Muscle of back (tissue), 13 donors: ENCODE data around the gene ASAH2. TPM values are rescaled to one million over a fixed set of nuclear protein-coding genes. Genes with fewer than 3 reads are reported as not detected.
"Not testable (repeated sequence)": the region's sequence is repeated elsewhere in the genome, so short reads cannot be mapped to it uniquely, and the experiment has no call there.

Experiments
- DNase-seq, 3 donors: peaks; one replicate each; pipeline versions ENCODE4 v3.0.0 to v3.0.0-alpha.2; 2013
- long read RNA-seq, 9 donors: transcript quantifications; one replicate each; lab custom pipeline, GENCODE V29; 2026
- polyA plus RNA-seq, 10 donors: library from polyadenylated mRNA; unstranded; fragments of 120-200 nt; gene quantifications; one replicate each; pipeline ENCODE4 v1.2.1, GENCODE V29; 2013; ENCODE audit not compliant: insufficient read length in 10 of 10

Gene ASAH2
- 1 to 10 TPM in 8 of 10 donors, under 1 TPM in 2; 0.15 to 3.1 (median 1.7) TPM for polyA plus RNA-seq
- long read RNA-seq, donor 1: 0 reads
- long read RNA-seq, donor 2: 0 reads
- long read RNA-seq, donor 3: 0 reads
- long read RNA-seq, donor 4: 0 reads
- long read RNA-seq, donor 5: 0 reads
- long read RNA-seq, donor 6: 0 reads
- long read RNA-seq, donor 7: 0 reads
- long read RNA-seq, donor 8: 0 reads
- long read RNA-seq, donor 9: 0 reads

- DNase-seq: no peak
Measured at GRCh38 chr10:50251394-50251793, at the start of gene ASAH2. ASAH2 (minus strand) TSS chr10:50251516; CDS start chr10:50248610, 2,906 bp downstream.

GRCh38 chr10:50299948-50300669 lies 48.8 kb upstream of the ASAH2 start:
- no peak for DNase-seq

GRCh38 chr10:50295367-50295766 lies 44.1 kb upstream of the ASAH2 start:
- DNase-seq: no peak

GRCh38 chr10:50294582-50294981 lies 43.3 kb upstream of the ASAH2 start:
- no peak for DNase-seq

GRCh38 chr10:50293513-50294313 lies 42.4 kb upstream of the ASAH2 start:
- DNase-seq: no peak

GRCh38 chr10:50291261-50291850 lies 40.0 kb upstream of the ASAH2 start:
- DNase-seq: no peak

- DNase-seq: no peak
Measured at GRCh38 chr10:50289196-50289595, 37.9 kb upstream of the ASAH2 start.

GRCh38 chr10:50286996-50287803 lies 35.9 kb upstream of the ASAH2 start:
- peak in 2 of 3 donors; percentile 8 to 34 for DNase-seq

GRCh38 chr10:50286517-50286916 lies 35.2 kb upstream of the ASAH2 start:
- DNase-seq: peak; percentile 63 to 89 (median 82)

GRCh38 chr10:50281967-50282522 lies 30.7 kb upstream of the ASAH2 start:
- no peak for DNase-seq

- no peak for DNase-seq
Measured at GRCh38 chr10:50281210-50281966, 30.1 kb upstream of the ASAH2 start.

GRCh38 chr10:50280049-50280841 lies 28.9 kb upstream of the ASAH2 start:
- DNase-seq: no peak

- DNase-seq: no peak
Measured at GRCh38 chr10:50279489-50279888, 28.2 kb upstream of the ASAH2 start.

- no peak for DNase-seq
Measured at GRCh38 chr10:50275650-50276235, 24.4 kb upstream of the ASAH2 start.

GRCh38 chr10:50272531-50272930 lies 21.2 kb upstream of the ASAH2 start:
- DNase-seq: no peak

- no peak for DNase-seq
Measured at GRCh38 chr10:50271564-50272250, 20.4 kb upstream of the ASAH2 start.

- not testable (repeated sequence) for DNase-seq
Measured at GRCh38 chr10:50267877-50268276, 16.6 kb upstream of the ASAH2 start.

GRCh38 chr10:50262625-50263024 lies 11.3 kb upstream of the ASAH2 start:
- not testable (repeated sequence) for DNase-seq
